Right lobe of liver (tissue), 4 donors: Measurements from ENCODE around the gene CCBE1.

Source experiments
- CTCF ChIP-seq, 4 donors: fragments of 200-600 bp in 3 of 4; fragments of 450-650 bp in 1 of 4; IDR thresholded peaks; one replicate each; pipeline versions ENCODE4 v1.5.1 to v1.8.0; 2016 to 2022; ENCODE audit warnings: antibody characterized with exemption in 4 of 4, mild to moderate bottlenecking in 2 of 4
- POLR2A ChIP-seq: fragments of 450-650 bp; IDR thresholded peaks from one replicate; pipeline ENCODE4 v1.6.1; 2017; ENCODE audit warnings: antibody characterized with exemption, mild to moderate bottlenecking
- donor health status: DM: no; HTN: no; CAD: no.
- donor health status: DM: no; HTN: no; CAD: no.
- donor health status: DM: no; HTN: yes; CAD: no.

GRCh38 chr18:59565957-59566356 is 131.3 kb downstream of the CCBE1 start:
- TF ChIP-seq CTCF (IDR thresholded peaks at IDR 0.05), result no peak
- no peak for TF ChIP-seq POLR2A
